Stimulated activated effector memory CD8-positive, alpha-beta T cell treated with anti-CD3 and anti-CD28 coated beads, Interleukin-12 subunit alpha, Interleukin-12 subunit beta, amount 100 ng/mL, for 72 hours (primary cell): ENCODE data around the gene SH2D3A.
A peak's percentile ranks its signal among the peaks of the same experiment; 100 is the strongest.
"Not testable (repeated sequence)": the region's sequence is repeated elsewhere in the genome, so short reads cannot be mapped to it uniquely, and the experiment has no call there.

Source experiments
- ATAC-seq: fragments of 150-1000 bp; cut with Tn5 transposase; 2 replicates; pipeline ENCODE4 v1.10.0; 2021
- DNase-seq, 2 donors: peaks; one replicate each; pipeline ENCODE4 v3.0.0; 2021 to 2022; ENCODE audit warnings: low spot score in 2 of 2
- H3K27ac Mint-ChIP-seq: one replicate; pipeline ENCODE4 v1.8.0; 2022; ENCODE audit warnings: mild to moderate bottlenecking, mixed read lengths
- H3K36me3 Mint-ChIP-seq: one replicate; pipeline ENCODE4 v1.8.0; 2022; ENCODE audit warnings: mild to moderate bottlenecking, mixed read lengths
- H3K4me1 Mint-ChIP-seq: one replicate; pipeline ENCODE4 v1.8.0; 2022; ENCODE audit warnings: mixed read lengths
- H3K4me3 Mint-ChIP-seq: one replicate; pipeline ENCODE4 v1.8.0; 2022; ENCODE audit warnings: mild to moderate bottlenecking, mixed read lengths
- H3K9me3 Mint-ChIP-seq: one replicate; pipeline ENCODE4 v1.8.0; 2022; ENCODE audit warnings: mixed read lengths

SH2D3A gene

GRCh38 chr19:6754136-6754535 lies 13.1 kb downstream of the SH2D3A start:
- Mint-ChIP-seq H3K4me3 (no peak overlapping the region), H3K36me3 (peaks cover 80% of the 10 kb centered on the region), H3K9me3 (no peaks in the 10 kb centered on the region), H3K4me1 (peaks cover 16% of the 10 kb centered on the region), H3K27ac (no peak overlapping the region)
- DNase-seq, result no peak
- ATAC-seq, result no peak

- H3K4me1 Mint-ChIP-seq, result peaks cover 11% of the 10 kb centered on the region
- H3K36me3 Mint-ChIP-seq, result peaks cover 80% of the 10 kb centered on the region
- H3K9me3 Mint-ChIP-seq, result no peaks in the 10 kb centered on the region
- H3K4me3 Mint-ChIP-seq, result peak overlapping the region; percentile 71
- peak overlapping the region; percentile 73 for H3K27ac Mint-ChIP-seq
- ATAC-seq (peak; percentile 87), DNase-seq (peak; percentile 63 to 90)
These were observed 13.8 kb downstream of the SH2D3A start for GRCh38 chr19:6753178-6754031.

GRCh38 chr19:6752256-6753177 lies 14.7 kb downstream of the SH2D3A start:
- no peak for DNase-seq
- Mint-ChIP-seq H3K9me3 (no peaks in the 10 kb centered on the region), H3K4me1 (peaks cover 11% of the 10 kb centered on the region), H3K36me3 (peaks cover 80% of the 10 kb centered on the region), H3K4me3 (peak overlapping the region; percentile 71), H3K27ac (peak overlapping the region; percentile 73)
- no peak for ATAC-seq

DNA sequence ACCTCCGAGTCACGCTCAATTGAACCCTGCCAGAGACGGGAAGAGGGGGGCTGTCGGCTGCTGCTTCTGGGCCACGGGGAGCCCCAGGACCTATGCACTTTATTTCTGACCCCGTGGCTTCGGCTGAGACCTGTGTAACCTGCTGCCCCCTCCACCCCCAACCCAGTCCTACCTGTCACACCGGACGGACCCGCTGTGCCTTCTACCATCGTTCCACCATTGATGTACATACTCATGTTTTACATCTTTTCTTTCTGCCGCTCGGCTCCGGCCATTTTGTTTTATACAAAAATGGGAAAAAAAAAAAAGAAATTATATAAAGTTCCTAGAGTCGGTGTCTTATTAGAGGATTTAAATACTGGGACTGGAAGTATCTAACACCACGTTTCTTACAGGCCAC lies 16.0 kb downstream of the SH2D3A start:
- peaks cover 81% of the 10 kb centered on the region for H3K36me3 Mint-ChIP-seq
- no peak overlapping the region for H3K4me3 Mint-ChIP-seq
- ATAC-seq (no peak), DNase-seq (no peak)
- no peaks in the 10 kb centered on the region for H3K9me3 Mint-ChIP-seq
- H3K4me1 Mint-ChIP-seq, result peaks cover 11% of the 10 kb centered on the region
- no peak overlapping the region for H3K27ac Mint-ChIP-seq

- DNase-seq (no peak), ATAC-seq (no peak)
- Mint-ChIP-seq H3K4me3 (no peak overlapping the region), H3K4me1 (peaks cover 11% of the 10 kb centered on the region), H3K9me3 (no peaks in the 10 kb centered on the region), H3K27ac (peak overlapping the region; percentile 7), H3K36me3 (peaks cover 92% of the 10 kb centered on the region)
These were observed 17.2 kb downstream of the SH2D3A start for GRCh38 chr19:6750062-6750461.

DNA sequence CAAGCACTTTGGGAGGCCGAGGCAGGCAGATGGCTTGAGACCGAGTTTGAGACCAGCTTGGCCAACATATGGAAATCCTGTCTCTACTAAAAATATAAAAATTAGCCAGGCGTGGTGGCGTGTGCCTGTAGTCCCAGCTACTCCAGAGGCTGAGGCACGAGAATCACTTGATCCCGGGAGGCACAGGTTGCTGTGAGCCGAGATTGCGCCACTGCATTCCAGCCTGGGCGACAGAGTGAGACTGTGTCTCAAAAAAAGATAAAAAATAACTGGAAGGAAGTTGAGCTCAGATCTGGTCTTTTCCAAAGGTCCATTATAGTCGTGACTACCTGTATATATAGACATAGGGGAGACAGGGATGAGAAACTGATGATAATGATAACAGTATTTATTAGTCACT lies 18.7 kb downstream of the SH2D3A start:
- H3K27ac Mint-ChIP-seq, H3K9me3 Mint-ChIP-seq, ATAC-seq, H3K4me3 Mint-ChIP-seq, DNase-seq: not testable (repeated sequence)
- Mint-ChIP-seq H3K4me1 (peaks cover 18% of the 10 kb centered on the region), H3K36me3 (peaks cover 96% of the 10 kb centered on the region)

GRCh38 chr19:6745965-6746364 lies 21.3 kb downstream of the SH2D3A start:
- DNase-seq (no peak), ATAC-seq (no peak)
- H3K27ac Mint-ChIP-seq, result no peak overlapping the region
- no peaks in the 10 kb centered on the region for H3K9me3 Mint-ChIP-seq
- H3K36me3 Mint-ChIP-seq, result peaks cover 96% of the 10 kb centered on the region
- peaks cover 13% of the 10 kb centered on the region for H3K4me1 Mint-ChIP-seq
- no peak overlapping the region for H3K4me3 Mint-ChIP-seq

- no peak for DNase-seq
- no peak for ATAC-seq
- Mint-ChIP-seq H3K9me3 (no peaks in the 10 kb centered on the region), H3K4me3 (no peak overlapping the region), H3K4me1 (peaks cover 15% of the 10 kb centered on the region), H3K36me3 (peaks cover 93% of the 10 kb centered on the region), H3K27ac (no peak overlapping the region)
These were observed 22.6 kb downstream of the SH2D3A start for GRCh38 chr19:6744381-6745301.

GRCh38 chr19:6743714-6744380 lies 23.4 kb downstream of the SH2D3A start:
- H3K4me1 Mint-ChIP-seq, result peaks cover 22% of the 10 kb centered on the region
- H3K9me3 Mint-ChIP-seq, result no peaks in the 10 kb centered on the region
- no peak overlapping the region for H3K4me3 Mint-ChIP-seq
- no peak overlapping the region for H3K27ac Mint-ChIP-seq
- no peak for ATAC-seq
- H3K36me3 Mint-ChIP-seq, result peaks cover 87% of the 10 kb centered on the region
- DNase-seq, result no peak

GRCh38 chr19:6743066-6743465 lies 24.2 kb downstream of the SH2D3A start:
- no peak for ATAC-seq
- H3K27ac Mint-ChIP-seq, result no peak overlapping the region
- peaks cover 87% of the 10 kb centered on the region for H3K36me3 Mint-ChIP-seq
- H3K9me3 Mint-ChIP-seq, result no peaks in the 10 kb centered on the region
- DNase-seq, result no peak
- H3K4me3 Mint-ChIP-seq, result no peak overlapping the region
- H3K4me1 Mint-ChIP-seq, result peaks cover 29% of the 10 kb centered on the region

DNA sequence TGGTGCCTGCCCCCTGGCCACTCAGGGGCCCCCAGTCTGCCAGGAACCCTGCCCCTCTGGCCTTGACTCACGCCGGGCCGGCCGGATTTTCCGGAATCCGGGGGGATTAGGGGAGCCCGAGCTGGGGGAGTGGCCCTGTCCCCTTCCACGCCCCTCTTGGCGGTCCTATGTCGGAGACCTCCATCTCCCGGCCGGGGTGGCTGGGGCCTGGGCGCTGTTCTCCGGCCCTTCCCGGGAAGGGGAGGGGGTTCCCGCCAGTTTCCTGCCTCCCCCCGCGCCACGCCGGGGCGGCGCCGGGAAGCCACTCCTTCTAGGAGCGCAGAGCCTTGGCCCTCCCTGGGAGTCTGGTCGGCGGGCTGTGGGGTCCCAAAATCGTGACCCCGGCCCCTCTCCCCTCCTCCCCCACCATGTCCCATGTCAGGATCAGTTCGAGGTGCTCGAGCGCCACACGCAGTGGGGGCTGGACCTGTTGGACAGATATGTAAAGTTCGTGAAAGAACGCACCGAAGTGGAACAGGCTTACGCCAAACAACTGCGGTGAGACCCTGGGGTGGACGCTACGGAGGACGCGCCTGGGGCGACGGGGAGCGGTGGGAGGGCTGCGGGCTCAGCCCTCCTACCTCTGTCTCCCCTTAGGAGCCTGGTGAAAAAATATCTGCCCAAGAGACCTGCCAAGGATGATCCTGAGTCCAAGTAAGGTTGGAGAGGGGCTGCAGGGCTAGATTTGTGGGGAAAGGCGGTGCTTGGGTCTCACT lies 26.5 kb downstream of the SH2D3A start:
- Mint-ChIP-seq H3K4me3 (peak overlapping the region; percentile 90), H3K27ac (peak overlapping the region; percentile 98), H3K9me3 (no peaks in the 10 kb centered on the region), H3K36me3 (peaks cover 85% of the 10 kb centered on the region), H3K4me1 (peaks cover 43% of the 10 kb centered on the region)
- DNase-seq (no peak), ATAC-seq (no peak)

DNA sequence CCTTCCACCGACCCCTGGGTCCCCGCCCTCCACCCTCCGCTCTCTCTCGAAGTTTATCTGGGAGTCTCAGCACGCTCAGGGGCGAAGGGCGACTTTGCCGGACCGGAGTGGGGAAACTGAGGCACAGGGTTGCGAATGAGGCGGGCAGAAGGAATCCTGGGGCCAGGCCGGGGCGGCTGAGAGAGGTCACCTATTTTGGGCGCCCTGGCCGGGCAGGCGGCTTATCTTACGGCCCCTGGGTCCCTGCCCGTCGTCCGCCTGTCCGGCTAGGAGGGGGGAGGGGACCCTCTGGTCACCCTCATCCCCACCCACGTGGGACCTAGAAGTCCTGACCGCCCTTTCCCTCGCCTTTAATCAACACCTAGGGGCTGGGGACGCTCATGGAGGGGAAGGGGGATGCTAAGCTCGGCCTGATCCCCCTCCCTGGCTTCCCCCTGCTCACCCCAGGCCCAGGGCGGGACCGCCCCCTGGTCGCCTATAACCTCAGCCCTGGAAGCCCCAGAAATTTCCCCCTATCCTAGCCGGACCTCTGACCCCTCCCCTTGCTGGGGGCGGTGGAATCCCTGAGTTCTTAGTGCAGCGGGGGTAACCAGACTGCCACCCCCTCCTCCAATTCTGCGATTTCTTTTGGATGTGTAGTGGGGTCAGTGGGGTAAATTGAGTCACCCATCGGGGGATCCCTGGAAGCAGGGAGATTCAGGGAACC lies 27.2 kb downstream of the SH2D3A start:
- H3K4me3 Mint-ChIP-seq, result peak overlapping the region; percentile 90
- no peaks in the 10 kb centered on the region for H3K9me3 Mint-ChIP-seq
- no peak for ATAC-seq
- peaks cover 45% of the 10 kb centered on the region for H3K4me1 Mint-ChIP-seq
- H3K36me3 Mint-ChIP-seq, result peaks cover 82% of the 10 kb centered on the region
- peak in 1 of 2 donors; percentile 72 for DNase-seq
- H3K27ac Mint-ChIP-seq, result peak overlapping the region; percentile 98

DNA sequence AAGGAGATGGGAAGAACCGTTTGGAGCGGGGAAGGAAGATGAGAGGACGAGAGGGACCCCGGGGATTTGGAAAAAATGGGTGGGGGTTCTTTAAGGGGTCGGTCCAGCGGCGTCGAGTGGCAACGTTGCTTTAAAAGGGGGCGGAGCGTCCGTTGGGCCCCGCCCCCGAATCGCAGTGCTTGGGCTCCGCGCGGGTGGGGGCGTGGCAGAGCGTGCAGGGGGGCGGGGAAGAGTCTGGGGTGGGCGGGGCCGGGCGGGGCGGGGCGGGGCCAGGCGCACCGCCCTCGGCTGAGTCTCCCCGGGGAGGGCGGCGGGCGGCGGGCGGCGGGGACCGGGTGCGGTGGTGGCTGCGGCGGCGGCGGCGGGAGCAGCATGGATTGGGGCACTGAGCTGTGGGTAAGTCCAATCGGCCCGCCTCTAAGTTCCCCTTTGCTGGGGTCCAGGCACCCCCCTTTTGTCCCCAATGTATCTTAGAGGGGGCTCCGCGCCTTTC lies 27.8 kb downstream of the SH2D3A start, which contains the start of gene TRIP10:
TSS of gene TRIP10 (plus strand) at position 291 of the 493 bp plus-strand sequence. CDS start at position 373, 82 bp downstream.
- H3K9me3 Mint-ChIP-seq, result no peaks in the 10 kb centered on the region
- peak within 1 kb of the TSS; percentile 90 for H3K4me3 Mint-ChIP-seq
- peaks cover 43% of the 10 kb centered on the region for H3K4me1 Mint-ChIP-seq
- peak within 1 kb of the TSS; percentile 98 for H3K27ac Mint-ChIP-seq
- peak; percentile 82 to 89 for DNase-seq
- ATAC-seq, result peak; percentile 0
- H3K36me3 Mint-ChIP-seq, result peaks cover 79% of the 10 kb centered on the region
